GM12891 (cell line): ENCODE data around the gene ANKRD34C. TPM values are rescaled to one million over a fixed set of nuclear protein-coding genes. Genes with fewer than 3 reads are reported as not detected.

Experiments
- DNase-seq: peaks from one replicate; pipeline ENCODE4 v3.0.0; 2011; ENCODE audit warnings: low spot score; ENCODE audit not compliant: insufficient read length
- FAIRE-seq: peaks from 2 replicates; lab custom pipeline; 2011; peaks lifted over from hg19 to GRCh38; lab: Jason Lieb, UNC
- PAX5 ChIP-seq: IDR thresholded peaks from 2 replicates; pipeline ENCODE4 v1.6.1; 2011; ENCODE audit warnings: low read length, moderate library complexity, mild to moderate bottlenecking; ENCODE audit not compliant: insufficient read depth, severe bottlenecking
- POLR2A ChIP-seq: IDR thresholded peaks from 2 replicates; pipeline ENCODE4 v1.6.1; 2011; ENCODE audit warnings: low read depth, low read length, control low read depth
- POLR2AphosphoS5 ChIP-seq: IDR thresholded peaks from 2 replicates; pipeline ENCODE4 v1.6.1; 2011; ENCODE audit warnings: low read depth, low read length, control low read depth
- POU2F2 ChIP-seq: IDR thresholded peaks from 2 replicates; pipeline ENCODE4 v1.6.1; 2011; ENCODE audit warnings: low read depth, mild to moderate bottlenecking, control low read depth, low read length, moderate library complexity
- SPI1 ChIP-seq: IDR thresholded peaks from 2 replicates; pipeline ENCODE4 v1.6.1; 2011; ENCODE audit warnings: low read depth, low read length, control low read depth
- TAF1 ChIP-seq: IDR thresholded peaks from 2 replicates; pipeline ENCODE4 v1.6.1; 2011; ENCODE audit warnings: low read depth, low read length, control low read depth
- polyA plus RNA-seq: library from polyadenylated mRNA; unstranded; fragments of >200 nt; gene quantifications from one replicate; pipeline ENCODE4 v1.2.1, GENCODE V29; 2012; ENCODE audit warnings: low read depth, missing spikeins, inconsistent platforms; ENCODE audit not compliant: missing spikeins

Gene ANKRD34C
- not detected for polyA plus RNA-seq

DNA sequence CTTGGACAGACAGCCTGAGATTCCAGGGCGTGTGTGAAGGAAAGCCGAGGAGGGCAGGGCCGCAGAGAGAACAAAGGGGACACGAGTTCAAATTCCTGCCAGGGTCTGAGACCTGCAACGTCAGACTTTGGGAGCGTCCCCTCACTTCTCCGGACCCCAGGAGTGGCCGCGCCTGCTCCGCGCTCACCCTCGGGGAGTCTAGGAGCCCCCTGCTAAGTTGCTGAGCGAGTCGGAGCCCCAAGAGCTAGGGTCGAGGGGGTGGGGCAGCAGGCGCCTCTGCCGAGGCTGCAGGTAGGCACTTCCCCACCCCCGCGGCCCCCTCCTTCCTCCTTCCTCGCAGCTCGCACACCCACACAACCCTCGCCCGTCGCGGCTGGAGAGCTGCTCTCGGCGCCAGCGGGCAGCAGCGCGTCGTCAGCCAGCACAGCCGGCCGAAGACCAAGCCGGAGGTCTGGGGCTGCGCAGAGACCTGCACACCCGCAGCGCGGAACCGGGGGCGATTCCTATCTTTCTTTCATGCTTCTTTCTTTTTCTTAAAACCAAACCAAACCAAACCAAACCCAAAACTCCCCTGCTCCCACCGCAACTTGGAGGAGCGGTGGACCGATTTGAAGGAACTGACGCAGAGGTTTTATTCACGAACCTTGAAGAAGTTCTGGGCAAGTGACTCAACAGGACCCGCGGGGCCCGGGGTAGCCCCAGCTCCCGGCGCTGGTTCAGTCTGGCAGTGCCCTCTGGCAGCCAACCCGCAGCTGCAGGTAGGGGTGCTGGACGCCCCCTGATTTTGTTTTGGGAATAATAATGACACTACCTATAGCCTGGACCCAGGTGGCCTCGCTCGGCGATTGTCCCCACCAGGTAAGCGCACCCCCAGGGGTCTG is at the start of gene ANKRD34C:
TSS of gene ANKRD34C (plus strand) at position 352 of the 881 bp plus-strand sequence. CDS start 10,563 bp downstream, outside the sequence.
- FAIRE-seq, result no peak
- TF ChIP-seq POLR2A (no peak), POU2F2 (no peak), TAF1 (no peak), POLR2AphosphoS5 (no peak), PAX5 (no peak), SPI1 (no peak)
- DNase-seq, result no peak

DNA sequence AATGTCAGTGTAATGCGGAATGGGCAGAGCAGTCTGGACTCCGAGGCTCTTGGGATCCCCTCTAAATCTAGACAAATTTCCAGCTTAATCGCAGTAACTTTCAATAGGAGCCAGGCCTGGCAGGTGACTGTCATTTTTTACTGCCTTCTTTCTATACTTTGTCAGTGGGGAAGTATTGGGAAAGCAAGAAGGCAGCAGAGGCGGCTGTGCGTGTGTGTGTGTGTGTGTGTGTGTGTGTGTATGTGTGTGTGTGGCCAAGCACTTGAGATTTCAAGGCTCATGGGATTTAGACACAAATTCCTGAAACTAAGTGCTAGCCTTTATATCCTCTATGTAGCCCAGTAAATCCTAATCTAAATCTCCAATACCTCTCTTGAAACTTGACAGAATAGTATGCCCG is 49.3 kb upstream of the ANKRD34C start:
- TF ChIP-seq POLR2AphosphoS5 (no peak), PAX5 (no peak), TAF1 (no peak), SPI1 (no peak), POLR2A (no peak), POU2F2 (no peak)
- DNase-seq (no peak), FAIRE-seq (no peak)

DNA sequence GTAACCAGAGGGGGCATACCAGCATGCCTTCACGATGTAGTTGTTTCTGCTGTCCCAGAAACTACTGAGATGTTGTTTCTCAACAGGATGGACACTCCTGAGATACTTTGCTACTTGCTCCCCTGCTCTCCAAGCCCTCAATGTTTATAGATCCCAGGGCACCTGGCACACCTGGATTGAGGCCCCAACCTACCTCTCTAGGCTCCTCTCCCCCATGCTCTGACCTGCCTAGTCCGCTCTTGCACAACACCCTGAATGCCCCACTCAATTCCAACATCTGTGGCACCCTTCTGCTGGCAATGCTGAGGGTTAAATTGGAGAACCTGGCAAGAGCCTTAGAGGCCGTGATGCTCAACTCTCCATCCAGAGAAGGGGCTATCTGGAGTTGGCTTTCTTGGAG is 42.5 kb upstream of the ANKRD34C start:
- no peak for TF ChIP-seq POLR2AphosphoS5
- TF ChIP-seq PAX5, result no peak
- no peak for TF ChIP-seq SPI1
- TF ChIP-seq POLR2A, result no peak
- TF ChIP-seq POU2F2, result no peak
- TF ChIP-seq TAF1, result no peak
- FAIRE-seq (no peak), DNase-seq (no peak)

DNA sequence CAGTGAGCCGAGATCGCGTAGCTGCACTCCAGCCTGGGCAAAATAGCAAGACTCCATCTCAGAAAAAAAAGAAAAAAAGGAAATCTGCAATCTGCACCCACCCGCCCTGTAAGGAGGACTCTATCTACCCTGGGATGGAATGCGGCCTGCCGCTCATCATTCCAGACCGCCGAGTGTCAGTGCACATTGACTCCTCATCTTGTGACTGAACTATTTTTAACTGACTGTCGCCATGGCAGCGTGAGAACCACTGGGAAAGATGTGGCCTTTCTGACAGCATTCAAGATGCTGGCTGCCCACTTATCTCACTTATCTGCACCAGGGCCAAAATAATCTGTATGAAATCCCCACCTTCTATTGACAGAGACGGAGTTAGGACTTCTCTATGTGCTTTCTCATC is 38.8 kb upstream of the ANKRD34C start:
- TF ChIP-seq TAF1 (no peak), SPI1 (no peak), POLR2A (no peak)
- no peak for DNase-seq
- no peak for FAIRE-seq

GRCh38 chr15:79244876-79245275 is 37.6 kb upstream of the ANKRD34C start:
- DNase-seq, result no peak
- no peak for TF ChIP-seq SPI1
- no peak for TF ChIP-seq POU2F2
- no peak for TF ChIP-seq POLR2A
- no peak for TF ChIP-seq PAX5
- TF ChIP-seq TAF1, result no peak
- FAIRE-seq, result no peak

- no peak for FAIRE-seq
- no peak for TF ChIP-seq PAX5
- TF ChIP-seq SPI1, result no peak
- no peak for TF ChIP-seq POU2F2
- DNase-seq, result no peak
Observed at GRCh38 chr15:79248183-79248582, 34.3 kb upstream of the ANKRD34C start.

DNA sequence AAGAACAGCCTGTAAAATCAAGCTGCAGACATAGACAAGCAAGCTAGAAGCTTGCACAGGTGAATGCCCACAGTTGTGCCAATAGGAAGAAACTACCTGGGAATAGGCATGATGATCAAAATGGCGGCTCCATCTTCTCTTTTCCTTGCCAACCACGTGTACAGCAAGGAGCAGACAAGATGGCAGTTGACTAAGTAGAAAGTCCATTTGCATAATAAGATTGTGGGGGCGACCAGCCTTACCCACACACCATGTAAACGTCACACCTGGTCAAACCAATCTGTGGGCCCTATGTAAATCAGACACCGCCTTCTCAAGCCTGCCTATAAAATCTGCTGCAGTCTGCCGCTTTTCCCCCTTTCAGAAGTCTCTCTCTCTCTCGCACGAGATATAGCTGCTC is 25.1 kb upstream of the ANKRD34C start:
- DNase-seq, result no peak
- no peak for TF ChIP-seq TAF1
- no peak for TF ChIP-seq POLR2AphosphoS5
- no peak for TF ChIP-seq PAX5
- no peak for TF ChIP-seq POLR2A
- FAIRE-seq, result no peak

DNA sequence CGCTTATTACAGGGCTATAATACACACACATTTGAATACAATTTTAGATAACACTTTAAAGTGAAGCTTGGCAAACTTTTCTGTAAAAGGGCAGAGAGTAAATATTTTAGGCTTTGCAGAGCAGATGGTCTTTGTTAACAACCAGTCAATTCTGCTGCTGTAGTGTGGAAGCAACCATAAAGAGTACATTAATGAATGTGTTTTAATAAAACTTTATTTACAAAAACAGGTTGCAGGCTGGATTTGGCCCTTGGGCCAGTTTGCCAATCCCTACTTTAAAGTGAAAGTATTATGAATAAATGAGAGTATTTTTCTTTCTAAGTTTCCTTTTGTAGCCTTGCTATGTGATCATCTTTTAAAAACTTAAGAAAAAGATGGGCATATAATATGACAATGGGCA is 20.7 kb upstream of the ANKRD34C start:
- FAIRE-seq (no peak), DNase-seq (no peak)
- TF ChIP-seq TAF1 (no peak), PAX5 (no peak), POU2F2 (no peak)

DNA sequence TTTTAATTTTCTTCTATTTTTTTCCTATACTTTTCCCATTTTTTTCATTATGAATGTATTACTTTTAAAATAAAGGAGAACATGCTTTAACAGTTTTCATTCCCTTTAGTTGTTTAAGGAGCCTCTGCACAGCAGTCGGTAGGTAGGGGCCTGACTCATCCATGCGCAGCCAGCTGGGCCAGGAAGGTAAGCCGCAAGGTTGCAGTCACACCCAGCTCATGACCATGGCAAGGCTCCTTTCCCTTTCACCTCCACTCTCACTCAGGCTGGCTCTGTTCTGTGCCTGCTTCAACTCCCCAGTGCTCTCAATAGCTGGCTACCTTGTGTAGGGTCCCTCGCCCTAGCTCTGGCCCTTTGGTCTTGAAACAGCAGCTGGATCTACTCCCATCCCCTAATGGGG is 17.4 kb upstream of the ANKRD34C start:
- no peak for DNase-seq
- no peak for FAIRE-seq
- no peak for TF ChIP-seq TAF1
- TF ChIP-seq PAX5, result no peak
- no peak for TF ChIP-seq POLR2A
- TF ChIP-seq POU2F2, result no peak
- TF ChIP-seq SPI1, result no peak
- TF ChIP-seq POLR2AphosphoS5, result no peak

GRCh38 chr15:79265987-79266579 is 16.4 kb upstream of the ANKRD34C start:
- no peak for DNase-seq
- no peak for FAIRE-seq
- TF ChIP-seq POLR2AphosphoS5, result no peak
- TF ChIP-seq SPI1, result no peak
- no peak for TF ChIP-seq PAX5
- TF ChIP-seq POU2F2, result no peak
- no peak for TF ChIP-seq TAF1
- TF ChIP-seq POLR2A, result no peak
